Fibroblast of peridontal ligament (primary cell): Measurements from ENCODE around the gene CELA2A.
A peak's percentile ranks its signal among the peaks of the same experiment; 100 is the strongest.
"Not testable (repeated sequence)": the region's sequence is repeated elsewhere in the genome, so short reads cannot be mapped to it uniquely, and the experiment has no call there.

Experiments
- DNase-seq: peaks from one replicate; pipeline ENCODE4 v3.0.0-alpha.2; 2010; ENCODE audit errors: extremely low read depth

Gene CELA2A

GRCh38 chr1:15500184-15501178 is 43.9 kb downstream of the CELA2A start:
- no peak for DNase-seq

GRCh38 chr1:15501208-15502032 is 44.9 kb downstream of the CELA2A start:
- peak; percentile 49 for DNase-seq

GRCh38 chr1:15504436-15504835 is 47.9 kb downstream of the CELA2A start:
- DNase-seq, result no peak

- no peak for DNase-seq
These were observed 50.3 kb downstream of the CELA2A start for GRCh38 chr1:15506831-15507230.

GRCh38 chr1:15507278-15507677 is 50.7 kb downstream of the CELA2A start:
- no peak for DNase-seq

- no peak for DNase-seq
These were observed 52.4 kb downstream of the CELA2A start for GRCh38 chr1:15508700-15509487.

- no peak for DNase-seq
These were observed 53.1 kb downstream of the CELA2A start for GRCh38 chr1:15509586-15509985.

GRCh38 chr1:15510611-15511405 is 54.3 kb downstream of the CELA2A start:
- no peak for DNase-seq

GRCh38 chr1:15513192-15513591 is 56.7 kb downstream of the CELA2A start:
- DNase-seq, result no peak

GRCh38 chr1:15513919-15514318 is 57.4 kb downstream of the CELA2A start:
- no peak for DNase-seq

GRCh38 chr1:15514557-15514956 is 58.0 kb downstream of the CELA2A start:
- not testable (repeated sequence) for DNase-seq

GRCh38 chr1:15515022-15515663 is 58.6 kb downstream of the CELA2A start:
- DNase-seq, result no peak

GRCh38 chr1:15519625-15520024 is 63.1 kb downstream of the CELA2A start:
- no peak for DNase-seq

GRCh38 chr1:15521206-15521906 is 64.8 kb downstream of the CELA2A start:
- not testable (repeated sequence) for DNase-seq
